ENCODE measurements around the gene KCND3.

The KCND3 gene

GRCh38 chr1:111968511-111968910 lies 21.0 kb downstream of the KCND3 start:
- H3K27me3 ChIP-seq (ENCODE audit: control insufficient read depth, insufficient read depth, low read length): no peaks in the 10 kb centered on the region
- H3K36me3 ChIP-seq (ENCODE audit: control insufficient read depth, insufficient read depth, low read length): no peaks in the 10 kb centered on the region

GRCh38 chr1:111967886-111968285 lies 21.6 kb downstream of the KCND3 start:
- H3K4me1 ChIP-seq (ENCODE audit: control insufficient read depth, insufficient read depth, low read length): no peaks in the 10 kb centered on the region
- no peaks in the 10 kb centered on the region for H3K27me3 ChIP-seq (ENCODE audit: control insufficient read depth, insufficient read depth, low read length)

More at GRCh38 chr1:111968511-111968910, 21.0 kb downstream of the KCND3 start:
- no peak overlapping the region for H3K9ac ChIP-seq (ENCODE audit: low read depth, low read length)
- H3K4me3 ChIP-seq (ENCODE audit: low read depth, low read length): no peak overlapping the region
- H3K9me3 ChIP-seq (ENCODE audit: control insufficient read depth, insufficient read depth, low read length): no peaks in the 10 kb centered on the region
- H3K4me1 ChIP-seq (ENCODE audit: control insufficient read depth, insufficient read depth, low read length): no peaks in the 10 kb centered on the region

GRCh38 chr1:111967067-111967690 lies 22.3 kb downstream of the KCND3 start:
- no peak overlapping the region for H3K9ac ChIP-seq (ENCODE audit: low read depth, low read length)
- H3K9me3 ChIP-seq (ENCODE audit: control insufficient read depth, insufficient read depth, low read length): no peaks in the 10 kb centered on the region
- no peaks in the 10 kb centered on the region for H3K27me3 ChIP-seq (ENCODE audit: control insufficient read depth, insufficient read depth, low read length)
- H3K4me1 ChIP-seq (ENCODE audit: control insufficient read depth, insufficient read depth, low read length): no peaks in the 10 kb centered on the region
- no peak overlapping the region for H3K4me3 ChIP-seq (ENCODE audit: low read depth, low read length)
- no peaks in the 10 kb centered on the region for H3K36me3 ChIP-seq (ENCODE audit: control insufficient read depth, insufficient read depth, low read length)

More at GRCh38 chr1:111967886-111968285, 21.6 kb downstream of the KCND3 start:
- H3K4me3 ChIP-seq (ENCODE audit: low read depth, low read length): no peak overlapping the region
- no peak overlapping the region for H3K9ac ChIP-seq (ENCODE audit: low read depth, low read length)
- no peaks in the 10 kb centered on the region for H3K9me3 ChIP-seq (ENCODE audit: control insufficient read depth, insufficient read depth, low read length)
- no peaks in the 10 kb centered on the region for H3K36me3 ChIP-seq (ENCODE audit: control insufficient read depth, insufficient read depth, low read length)

- Histone ChIP-seq H3K9me3 (ENCODE audit: control insufficient read depth, insufficient read depth, low read length) (no peaks in the 10 kb centered on the region), H3K9ac (ENCODE audit: low read depth, low read length) (no peak overlapping the region), H3K4me1 (ENCODE audit: control insufficient read depth, insufficient read depth, low read length) (no peaks in the 10 kb centered on the region), H3K4me3 (ENCODE audit: low read depth, low read length) (no peak overlapping the region), H3K36me3 (ENCODE audit: control insufficient read depth, insufficient read depth, low read length) (no peaks in the 10 kb centered on the region), H3K27me3 (ENCODE audit: control insufficient read depth, insufficient read depth, low read length) (no peaks in the 10 kb centered on the region)
These were observed 23.6 kb downstream of the KCND3 start for GRCh38 chr1:111965781-111966443.

GRCh38 chr1:111963985-111964738 lies 25.3 kb downstream of the KCND3 start:
- H3K36me3 ChIP-seq (ENCODE audit: control insufficient read depth, insufficient read depth, low read length): no peaks in the 10 kb centered on the region
- no peak overlapping the region for H3K9ac ChIP-seq (ENCODE audit: low read depth, low read length)
- H3K27me3 ChIP-seq (ENCODE audit: control insufficient read depth, insufficient read depth, low read length): no peaks in the 10 kb centered on the region
- H3K4me1 ChIP-seq (ENCODE audit: control insufficient read depth, insufficient read depth, low read length): no peaks in the 10 kb centered on the region
- H3K9me3 ChIP-seq (ENCODE audit: control insufficient read depth, insufficient read depth, low read length): no peaks in the 10 kb centered on the region
- H3K4me3 ChIP-seq (ENCODE audit: low read depth, low read length): no peak overlapping the region

- no peak overlapping the region for H3K4me3 ChIP-seq (ENCODE audit: low read depth, low read length)
- H3K36me3 ChIP-seq (ENCODE audit: control insufficient read depth, insufficient read depth, low read length): no peaks in the 10 kb centered on the region
- H3K9me3 ChIP-seq (ENCODE audit: control insufficient read depth, insufficient read depth, low read length): no peaks in the 10 kb centered on the region
- no peaks in the 10 kb centered on the region for H3K4me1 ChIP-seq (ENCODE audit: control insufficient read depth, insufficient read depth, low read length)
- H3K9ac ChIP-seq (ENCODE audit: low read depth, low read length): no peak overlapping the region
- no peaks in the 10 kb centered on the region for H3K27me3 ChIP-seq (ENCODE audit: control insufficient read depth, insufficient read depth, low read length)
These were observed 27.5 kb downstream of the KCND3 start for GRCh38 chr1:111961773-111962565.

- no peaks in the 10 kb centered on the region for H3K9me3 ChIP-seq (ENCODE audit: control insufficient read depth, insufficient read depth, low read length)
- no peaks in the 10 kb centered on the region for H3K36me3 ChIP-seq (ENCODE audit: control insufficient read depth, insufficient read depth, low read length)
- H3K4me3 ChIP-seq (ENCODE audit: low read depth, low read length): no peak overlapping the region
- H3K9ac ChIP-seq (ENCODE audit: low read depth, low read length): no peak overlapping the region
- H3K27me3 ChIP-seq (ENCODE audit: control insufficient read depth, insufficient read depth, low read length): no peaks in the 10 kb centered on the region
- no peaks in the 10 kb centered on the region for H3K4me1 ChIP-seq (ENCODE audit: control insufficient read depth, insufficient read depth, low read length)
These were observed 28.5 kb downstream of the KCND3 start for GRCh38 chr1:111961016-111961415.

GRCh38 chr1:111959436-111959835 lies 30.0 kb downstream of the KCND3 start:
- H3K4me1 ChIP-seq (ENCODE audit: control insufficient read depth, insufficient read depth, low read length): no peaks in the 10 kb centered on the region
- no peak overlapping the region for H3K9ac ChIP-seq (ENCODE audit: low read depth, low read length)
- H3K27me3 ChIP-seq (ENCODE audit: control insufficient read depth, insufficient read depth, low read length): no peaks in the 10 kb centered on the region

GRCh38 chr1:111958851-111959250 lies 30.6 kb downstream of the KCND3 start:
- Histone ChIP-seq H3K9ac (ENCODE audit: low read depth, low read length) (no peak overlapping the region), H3K9me3 (ENCODE audit: control insufficient read depth, insufficient read depth, low read length) (no peaks in the 10 kb centered on the region), H3K4me3 (ENCODE audit: low read depth, low read length) (no peak overlapping the region), H3K36me3 (ENCODE audit: control insufficient read depth, insufficient read depth, low read length) (no peaks in the 10 kb centered on the region), H3K27me3 (ENCODE audit: control insufficient read depth, insufficient read depth, low read length) (no peaks in the 10 kb centered on the region), H3K4me1 (ENCODE audit: control insufficient read depth, insufficient read depth, low read length) (no peaks in the 10 kb centered on the region)

More at GRCh38 chr1:111959436-111959835, 30.0 kb downstream of the KCND3 start:
- Histone ChIP-seq H3K4me3 (ENCODE audit: low read depth, low read length) (no peak overlapping the region), H3K9me3 (ENCODE audit: control insufficient read depth, insufficient read depth, low read length) (no peaks in the 10 kb centered on the region), H3K36me3 (ENCODE audit: control insufficient read depth, insufficient read depth, low read length) (no peaks in the 10 kb centered on the region)

GRCh38 chr1:111958075-111958474 lies 31.4 kb downstream of the KCND3 start:
- Histone ChIP-seq H3K4me3 (ENCODE audit: low read depth, low read length) (no peak overlapping the region), H3K27me3 (ENCODE audit: control insufficient read depth, insufficient read depth, low read length) (no peaks in the 10 kb centered on the region), H3K9ac (ENCODE audit: low read depth, low read length) (no peak overlapping the region), H3K9me3 (ENCODE audit: control insufficient read depth, insufficient read depth, low read length) (no peaks in the 10 kb centered on the region), H3K36me3 (ENCODE audit: control insufficient read depth, insufficient read depth, low read length) (no peaks in the 10 kb centered on the region), H3K4me1 (ENCODE audit: control insufficient read depth, insufficient read depth, low read length) (no peaks in the 10 kb centered on the region)

GRCh38 chr1:111956155-111956771 lies 33.2 kb downstream of the KCND3 start:
- H3K4me1 ChIP-seq (ENCODE audit: control insufficient read depth, insufficient read depth, low read length): no peaks in the 10 kb centered on the region
- H3K4me3 ChIP-seq (ENCODE audit: low read depth, low read length): no peak overlapping the region
- no peak overlapping the region for H3K9ac ChIP-seq (ENCODE audit: low read depth, low read length)
- H3K27me3 ChIP-seq (ENCODE audit: control insufficient read depth, insufficient read depth, low read length): no peaks in the 10 kb centered on the region
- H3K9me3 ChIP-seq (ENCODE audit: control insufficient read depth, insufficient read depth, low read length): no peaks in the 10 kb centered on the region
- no peaks in the 10 kb centered on the region for H3K36me3 ChIP-seq (ENCODE audit: control insufficient read depth, insufficient read depth, low read length)
